Adrenal gland (tissue), 5 donors: Measurements from ENCODE around the gene CCDC93.

ENCODE experiments used
- CTCF ChIP-seq, 6 experiments: fragments of 450-650 bp in 4 of 6; fragments of 200-600 bp in 2 of 6; sonication (generic) in 1 of 6; IDR thresholded peaks; 1 replicate in 5 of 6; 2 replicates in 1 of 6; pipeline versions ENCODE4 v1.5.1 to v1.8.0; 2016 to 2021; ENCODE audit warnings: antibody characterized with exemption in 6 of 6, mild to moderate bottlenecking in 2 of 6, moderate library complexity in 1 of 6
- POLR2A ChIP-seq, 2 donors: fragments of 450-650 bp; IDR thresholded peaks; one replicate each; pipeline ENCODE4 v1.6.1; 2017; ENCODE audit warnings: antibody characterized with exemption in 2 of 2, mild to moderate bottlenecking in 2 of 2, moderate library complexity in 1 of 2
- donor health status: DM: no; HTN: no; CAD: no.

- TF ChIP-seq CTCF (IDR thresholded peaks at IDR 0.05) (no peak), POLR2A (IDR thresholded peaks at IDR 0.05) (no peak)
These were observed 35.4 kb upstream of the CCDC93 start for GRCh38 chr2:118049140-118049815.
